Ishikawa (cell line): ENCODE data around the gene CTBS.

ENCODE experiments used
- CEBPB ChIP-seq: IDR thresholded peaks from 2 replicates; pipeline ENCODE4 v1.6.1; 2012
- CREB1 ChIP-seq: IDR thresholded peaks from 2 replicates; pipeline ENCODE4 v1.6.1; 2012; ENCODE audit warnings: low read depth
- EGR1 ChIP-seq: IDR thresholded peaks from 2 replicates; pipeline ENCODE4 v1.6.1; 2012
- EP300 ChIP-seq: IDR thresholded peaks from 2 replicates; pipeline ENCODE4 v1.6.1; 2012; ENCODE audit warnings: borderline replicate concordance
- FOXM1 ChIP-seq: IDR thresholded peaks from 2 replicates; pipeline ENCODE4 v1.6.1; 2012; ENCODE audit warnings: low read depth, borderline replicate concordance
- MAX ChIP-seq: IDR thresholded peaks from 2 replicates; pipeline ENCODE4 v1.6.1; 2012
- NFIC ChIP-seq: IDR thresholded peaks from 2 replicates; pipeline ENCODE4 v1.6.1; 2012
- RAD21 ChIP-seq: IDR thresholded peaks from 2 replicates; pipeline ENCODE4 v1.6.1; 2012; ENCODE audit warnings: low read depth
- REST ChIP-seq: IDR thresholded peaks from 2 replicates; pipeline ENCODE4 v1.6.1; 2012; ENCODE audit warnings: low read depth, mild to moderate bottlenecking
- TAF1 ChIP-seq: IDR thresholded peaks from 2 replicates; pipeline ENCODE4 v1.6.1; 2012; ENCODE audit warnings: low read depth, mild to moderate bottlenecking
- TCF12 ChIP-seq: IDR thresholded peaks from 2 replicates; pipeline ENCODE4 v1.6.1; 2012; ENCODE audit warnings: low read depth
- TEAD4 ChIP-seq: IDR thresholded peaks from 2 replicates; pipeline ENCODE4 v1.6.1; 2012
- USF1 ChIP-seq: IDR thresholded peaks from 2 replicates; pipeline ENCODE4 v1.6.1; 2012
- YY1 ChIP-seq: IDR thresholded peaks from 2 replicates; pipeline ENCODE4 v1.6.1; 2012; ENCODE audit warnings: low read depth
- ZBTB7A ChIP-seq: IDR thresholded peaks from 2 replicates; pipeline ENCODE4 v1.6.1; 2012; ENCODE audit warnings: low read depth

CTBS gene

GRCh38 chr1:84539972-84540371, 34.3 kb downstream of the CTBS start:
- TF ChIP-seq ZBTB7A (no peak), YY1 (no peak), TEAD4 (no peak), NFIC (no peak), REST (no peak), CREB1 (no peak), MAX (no peak), EGR1 (no peak), CEBPB (no peak), USF1 (no peak), TCF12 (no peak), TAF1 (no peak), FOXM1 (no peak), RAD21 (no peak), EP300 (no peak)

- TF ChIP-seq NFIC = no peak
- no peak for TF ChIP-seq RAD21
- no peak for TF ChIP-seq TCF12
- no peak for TF ChIP-seq EGR1
- TF ChIP-seq FOXM1 = no peak
- no peak for TF ChIP-seq YY1
- TF ChIP-seq ZBTB7A = no peak
- no peak for TF ChIP-seq USF1
- TF ChIP-seq CEBPB = no peak
- no peak for TF ChIP-seq REST
- no peak for TF ChIP-seq CREB1
- TF ChIP-seq TAF1 = no peak
- TF ChIP-seq MAX = no peak
- no peak for TF ChIP-seq TEAD4
- TF ChIP-seq EP300 = no peak
Measured at GRCh38 chr1:84538599-84538998, 35.6 kb downstream of the CTBS start.

GRCh38 chr1:84525779-84526178, 48.5 kb downstream of the CTBS start:
- TF ChIP-seq TEAD4 (no peak), FOXM1 (no peak), TAF1 (no peak), EP300 (no peak), USF1 (no peak), NFIC (no peak), YY1 (no peak), CEBPB (no peak), REST (no peak)

- TF ChIP-seq EGR1 (no peak), TCF12 (no peak)
Measured at GRCh38 chr1:84524590-84524989, 49.6 kb downstream of the CTBS start.

- TF ChIP-seq EGR1 (no peak), FOXM1 (no peak), CEBPB (no peak), CREB1 (no peak), USF1 (no peak), TEAD4 (no peak), NFIC (no peak), EP300 (no peak), REST (no peak), TCF12 (no peak), ZBTB7A (no peak), YY1 (no peak), TAF1 (no peak), MAX (no peak)
Measured at GRCh38 chr1:84510668-84511067, 63.6 kb downstream of the CTBS start.
